HL-60/S4 treated with retinoic acid at 250 ng/mL for 4 days and 3 days (cell line): ENCODE data around the gene GRIPAP1.

ENCODE experiments used
- in situ Hi-C: fragments of 300-500 bp; cut with MboI; formaldehyde crosslinking; loops from 2 replicates; pipeline ENCODE4 v1.7.0; 2022; ENCODE audit warnings: low sequenced_read_pairs

GRIPAP1 gene

DNA sequence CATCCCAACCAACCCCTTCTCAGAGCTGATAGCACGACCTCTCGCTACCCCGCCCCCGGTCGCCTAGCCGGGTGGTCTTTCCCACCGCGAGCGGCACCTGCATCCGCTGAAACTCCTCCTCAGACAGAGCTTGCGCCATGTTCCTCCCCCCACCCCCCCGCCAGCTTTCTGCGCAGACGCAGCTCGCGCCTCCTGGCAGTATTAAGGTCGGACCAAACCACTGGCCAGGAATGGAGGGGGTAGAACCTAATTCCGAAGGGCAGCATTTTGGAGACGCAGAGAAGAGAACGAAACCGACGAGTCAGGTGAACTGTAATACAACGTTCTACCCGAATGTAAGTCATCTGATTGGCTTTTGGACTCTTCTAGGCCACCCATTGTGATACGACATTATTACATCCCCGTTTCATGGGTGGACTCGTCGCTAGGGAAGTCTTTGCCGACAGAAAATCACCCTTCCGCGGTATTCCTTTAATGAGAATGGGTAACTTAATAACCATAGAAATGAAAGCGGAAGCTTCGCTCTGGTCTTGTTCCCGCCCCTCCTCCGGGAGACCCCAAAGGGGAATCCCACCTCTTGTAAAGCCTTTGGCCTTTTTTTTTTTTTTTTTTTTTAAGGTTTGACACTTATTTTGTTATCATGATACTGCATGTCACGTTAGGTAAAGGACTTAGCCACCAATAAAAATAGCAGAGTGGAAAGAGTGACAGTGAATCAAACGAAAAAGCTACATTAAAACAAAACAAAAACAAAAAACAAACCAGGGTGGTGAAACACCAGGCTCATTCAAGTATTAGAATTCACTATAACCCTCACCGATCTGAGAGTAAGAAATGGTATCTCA is at the start of gene GRIPAP1:
TSS of gene GRIPAP1 (minus strand) at position 174 of the 845 bp plus-strand sequence. CDS start at position 139, 35 bp downstream.
- in situ Hi-C loops, result no loop called here

DNA sequence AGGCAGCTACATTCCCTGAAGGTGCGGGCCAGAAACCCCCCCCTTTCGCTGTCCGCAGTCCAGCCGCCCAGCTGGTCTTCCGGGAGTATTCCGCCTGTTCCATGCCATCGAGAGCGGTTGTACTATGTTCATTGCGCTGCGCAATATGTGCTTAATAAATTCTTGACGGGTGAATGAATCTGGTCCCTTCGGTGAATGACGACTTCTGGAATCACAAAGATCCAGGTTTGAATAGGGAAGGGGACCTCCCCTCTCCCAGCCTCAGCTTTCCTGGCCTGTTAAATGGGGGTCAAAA is 41.9 kb upstream of the GRIPAP1 start:
- in situ Hi-C loops, result no loop called here

DNA sequence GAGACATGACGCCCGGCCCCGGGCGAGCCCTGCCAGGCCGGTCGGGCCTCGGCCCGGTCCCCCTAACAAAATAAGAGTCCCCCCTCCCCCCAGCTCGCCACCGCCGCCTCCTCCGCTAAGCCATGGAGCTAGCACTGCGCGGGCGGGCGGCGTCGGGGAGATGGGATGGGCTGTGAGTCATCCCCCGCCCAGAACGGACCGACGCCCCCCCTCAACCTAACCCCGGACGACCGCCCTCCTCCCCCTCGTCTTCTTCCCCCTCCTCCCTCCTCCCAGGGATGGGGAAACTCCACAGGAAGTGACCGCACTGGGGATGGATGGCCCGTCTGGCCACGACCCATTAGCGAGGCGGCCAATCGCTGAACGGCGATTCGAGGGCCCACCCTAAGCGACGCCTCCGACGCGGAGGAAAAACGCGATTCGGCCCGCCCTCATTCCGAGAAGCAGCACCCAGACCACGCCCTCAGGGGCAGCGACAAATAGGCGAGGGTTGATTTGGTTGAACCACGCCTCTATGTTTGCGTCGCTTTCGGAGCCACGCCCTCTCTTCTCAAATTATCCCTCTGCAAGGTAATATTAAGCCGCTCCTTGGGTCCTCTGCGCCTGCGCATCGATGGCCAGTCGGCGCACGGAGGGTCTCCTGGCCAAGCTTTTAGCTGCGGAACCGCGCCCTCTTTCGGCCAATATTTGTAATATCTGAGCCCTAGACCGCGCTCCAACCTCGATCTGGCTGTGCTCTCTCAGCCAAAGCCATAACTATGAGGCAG is 41.3 kb upstream of the GRIPAP1 start, which contains the start of gene TFE3:
TSS of gene TFE3 (minus strand) at position 138 of the 767 bp plus-strand sequence. CDS start at position 7, 131 bp downstream.
- in situ Hi-C loops, result no loop called here

GRCh38 chrX:49042581-49043219 is 40.6 kb upstream of the GRIPAP1 start:
- in situ Hi-C loops, result no loop called here

DNA sequence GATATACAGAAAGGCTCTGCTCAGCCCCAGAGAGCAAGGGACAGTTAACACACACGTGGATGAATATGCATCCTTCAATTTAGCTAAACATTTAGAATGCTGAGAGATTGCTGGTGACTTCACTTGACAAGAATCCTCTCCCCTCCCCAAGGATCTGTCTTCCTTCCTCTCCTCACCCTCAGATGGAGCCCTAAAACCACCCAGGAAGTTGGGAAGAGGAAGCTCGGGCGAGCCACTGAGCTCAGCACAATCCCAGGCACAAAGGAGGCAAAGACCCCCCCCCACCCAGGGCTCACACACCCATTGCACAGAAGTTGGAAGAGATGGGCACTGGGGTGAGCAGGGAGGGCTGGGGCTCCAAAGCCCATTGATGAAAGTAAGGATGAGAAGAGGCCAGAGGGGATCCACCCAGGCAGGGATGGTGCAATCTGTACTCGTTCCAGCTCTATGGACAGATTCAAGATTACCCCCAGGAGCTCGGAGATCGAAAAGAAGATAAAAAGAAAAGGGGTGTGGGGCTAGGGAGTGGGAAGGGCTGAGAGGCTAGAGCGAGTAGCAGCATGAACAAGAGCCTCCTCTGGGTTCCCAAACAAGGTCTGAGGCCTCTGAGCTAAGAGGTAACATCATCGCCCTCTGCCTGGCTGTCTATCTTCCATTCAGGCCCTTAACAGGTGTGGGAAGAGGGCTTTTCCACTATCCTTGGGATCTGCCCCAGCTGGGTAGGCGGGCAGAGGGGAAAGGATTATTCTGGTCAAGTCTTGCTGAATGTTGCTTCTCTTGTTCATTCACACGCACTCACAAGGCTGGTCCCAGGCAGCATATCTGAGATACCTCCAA is 39.9 kb upstream of the GRIPAP1 start:
- in situ Hi-C loops, result no loop called here

GRCh38 chrX:49040376-49040955 is 38.4 kb upstream of the GRIPAP1 start:
- in situ Hi-C loops, result no loop called here

GRCh38 chrX:49039598-49040375 is 37.7 kb upstream of the GRIPAP1 start:
- in situ Hi-C loops, result no loop called here

- in situ Hi-C loops, result no loop called here
Measured at GRCh38 chrX:49037883-49038475, 35.9 kb upstream of the GRIPAP1 start.

DNA sequence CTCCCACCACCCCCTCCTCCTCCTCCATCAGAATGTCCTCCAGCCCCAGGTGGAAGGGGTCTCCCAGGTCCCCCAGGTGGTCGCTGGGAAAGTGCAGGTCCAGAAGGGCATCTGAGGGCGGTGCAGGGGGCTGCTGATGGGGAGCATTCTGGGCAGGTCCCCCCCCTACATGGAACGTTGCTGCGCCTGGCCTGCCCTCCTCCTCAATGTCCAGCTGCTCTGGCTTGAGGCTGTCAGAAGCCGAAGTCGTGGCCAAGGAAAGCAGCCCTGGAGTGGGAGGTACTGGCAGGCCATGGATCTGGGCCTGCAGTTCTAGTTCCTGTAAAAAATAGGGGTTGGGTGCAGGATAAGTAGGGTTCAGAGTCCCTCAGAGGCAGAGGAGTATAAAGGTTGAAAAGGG is 28.2 kb upstream of the GRIPAP1 start:
- in situ Hi-C loops, result no loop called here

- in situ Hi-C loops, result no loop called here
Measured at GRCh38 chrX:49029876-49030275, 27.8 kb upstream of the GRIPAP1 start.

GRCh38 chrX:49019599-49020249 is 17.7 kb upstream of the GRIPAP1 start:
- in situ Hi-C loops, result no loop called here

DNA sequence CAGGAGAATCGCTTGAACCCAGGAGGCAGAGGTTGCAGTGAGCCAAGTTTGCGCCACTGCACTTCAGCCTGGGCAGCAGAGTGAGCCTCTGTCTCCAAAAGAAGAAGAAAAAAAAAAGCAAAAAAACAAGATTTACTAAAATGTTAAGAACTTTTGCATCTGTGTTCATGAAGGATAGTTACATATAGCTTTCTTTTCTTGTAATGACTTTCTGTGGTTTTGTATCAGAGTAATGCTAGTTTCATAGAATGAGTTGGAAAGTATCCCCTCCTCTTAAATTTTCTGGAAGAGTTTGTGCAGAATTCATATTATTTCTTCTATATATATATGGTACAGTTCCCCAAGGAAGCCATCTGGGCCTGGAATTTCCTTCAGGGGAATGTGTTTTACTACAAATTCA is 17.0 kb upstream of the GRIPAP1 start:
- in situ Hi-C loops, result no loop called here

DNA sequence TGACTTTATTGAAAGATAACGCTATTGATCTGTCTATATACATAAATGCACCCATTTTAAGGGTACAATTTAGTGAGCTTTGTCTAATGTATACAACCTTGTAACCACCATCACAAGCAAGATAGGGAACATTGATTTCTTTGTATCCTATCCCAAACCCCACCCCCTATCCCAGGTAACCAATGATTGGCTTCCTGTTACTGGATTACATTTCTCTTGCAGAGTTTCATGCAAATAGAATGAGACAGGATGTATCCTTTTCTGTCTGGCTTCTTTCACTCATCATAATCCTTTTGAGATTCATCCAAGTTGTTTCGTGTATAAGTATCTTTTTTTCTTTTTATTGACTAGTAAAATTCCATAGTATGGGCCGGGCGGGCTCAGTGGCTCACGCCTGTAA is 1.6 kb upstream of the GRIPAP1 start:
- in situ Hi-C loops, result no loop called here

- in situ Hi-C loops, result no loop called here
Measured at GRCh38 chrX:49001521-49002090, 458 bp downstream of the GRIPAP1 start.

GRCh38 chrX:49000636-49001035 is 1.4 kb downstream of the GRIPAP1 start:
- in situ Hi-C loops, result no loop called here

- in situ Hi-C loops, result no loop called here
Measured at GRCh38 chrX:48999030-48999429, 3.0 kb downstream of the GRIPAP1 start.

DNA sequence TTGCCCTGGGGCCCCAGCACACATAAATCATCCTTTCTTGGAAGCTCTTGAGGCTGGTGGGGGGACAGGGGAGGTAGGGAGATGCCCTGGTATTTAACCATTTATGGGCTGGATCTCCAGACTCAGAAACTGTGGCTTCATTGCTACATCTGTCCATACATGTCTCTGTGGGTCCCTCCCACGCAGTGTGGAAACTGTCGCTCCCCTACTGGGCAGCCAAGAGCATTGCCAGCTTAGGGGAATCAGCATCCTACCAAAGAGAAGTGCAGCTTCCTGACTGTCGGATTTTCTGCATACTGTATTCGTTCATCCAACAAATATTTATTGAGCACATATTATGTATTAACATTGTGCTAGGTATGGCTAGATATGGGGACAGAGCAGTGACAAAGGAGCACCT is 3.7 kb downstream of the GRIPAP1 start:
- in situ Hi-C loops, result no loop called here

DNA sequence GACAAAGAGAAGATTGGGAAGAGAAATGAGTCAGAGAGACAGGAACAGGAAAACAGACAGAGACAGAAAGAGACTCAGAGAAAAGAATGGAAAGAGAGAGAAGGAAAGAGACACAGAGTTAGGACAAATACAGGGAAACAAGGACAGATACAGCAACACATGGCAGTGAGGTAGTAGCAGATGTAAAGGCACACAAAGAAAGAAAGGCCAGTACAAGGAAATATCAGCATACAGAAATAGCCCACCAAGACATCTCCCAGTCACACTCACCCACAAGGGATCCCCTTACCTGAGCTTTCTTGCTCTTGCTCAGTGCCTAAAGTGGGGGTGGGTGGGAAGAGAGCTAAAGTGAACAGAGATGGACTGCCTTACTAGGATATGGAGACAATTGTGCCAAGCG is 4.2 kb downstream of the GRIPAP1 start:
- in situ Hi-C loops, result no loop called here
